ENCODE measurements around the gene ERGIC3.

- TF ChIP-seq FOXM1 (IDR thresholded peaks at IDR 0.05; ENCODE audit: low read depth, low read length) (no peak), HDAC6 (IDR thresholded peaks at IDR 0.05; ENCODE audit: unreplicated experiment) (no peak), CTCF (IDR thresholded peaks at IDR 0.05 in 2 of 3, conservative IDR thresholded peaks at IDR 0.05 in 1 of 3; ENCODE audit: control insufficient read depth in 2 of 3, extremely low read depth in 1 of 3, insufficient read depth in 1 of 3, low read depth in 3 of 3, low read length in 3 of 3) (no peak), WRNIP1 (IDR thresholded peaks at IDR 0.05; ENCODE audit: borderline replicate concordance, low read depth, low read length) (no peak), KLF5 (IDR thresholded peaks at IDR 0.05; ENCODE audit: partially characterized antibody) (no peak), EZH2 (IDR thresholded peaks at IDR 0.05; ENCODE audit: borderline replicate concordance, control insufficient read depth, low read depth, low read length) (no peak), TAF1 (IDR thresholded peaks at IDR 0.05; ENCODE audit: borderline replicate concordance, low read depth, low read length) (no peak), MEF2A (IDR thresholded peaks at IDR 0.05; ENCODE audit: insufficient read depth, low read depth, low read length) (no peak), EP300 (IDR thresholded peaks at IDR 0.05; ENCODE audit: borderline replicate concordance in 1 of 2, control insufficient read depth in 1 of 2, low read depth in 2 of 2, low read length in 2 of 2) (no peak), ZBTB40 (IDR thresholded peaks at IDR 0.05; ENCODE audit: borderline replicate concordance) (no peak), SMC3 (IDR thresholded peaks at IDR 0.05; ENCODE audit: borderline replicate concordance, low read length) (no peak)
- TF ChIP-seq, protein P1, sequence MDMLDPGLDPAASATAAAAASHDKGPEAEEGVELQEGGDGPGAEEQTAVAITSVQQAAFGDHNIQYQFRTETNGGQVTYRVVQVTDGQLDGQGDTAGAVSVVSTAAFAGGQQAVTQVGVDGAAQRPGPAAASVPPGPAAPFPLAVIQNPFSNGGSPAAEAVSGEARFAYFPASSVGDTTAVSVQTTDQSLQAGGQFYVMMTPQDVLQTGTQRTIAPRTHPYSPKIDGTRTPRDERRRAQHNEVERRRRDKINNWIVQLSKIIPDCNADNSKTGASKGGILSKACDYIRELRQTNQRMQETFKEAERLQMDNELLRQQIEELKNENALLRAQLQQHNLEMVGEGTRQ (IDR thresholded peaks at IDR 0.05; ENCODE audit: borderline replicate concordance, low read depth, low read length): no peak
- TF ChIP-seq, protein P2, sequence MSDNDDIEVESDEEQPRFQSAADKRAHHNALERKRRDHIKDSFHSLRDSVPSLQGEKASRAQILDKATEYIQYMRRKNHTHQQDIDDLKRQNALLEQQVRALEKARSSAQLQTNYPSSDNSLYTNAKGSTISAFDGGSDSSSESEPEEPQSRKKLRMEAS (IDR thresholded peaks at IDR 0.05; ENCODE audit: low read depth, low read length): no peak
- TF ChIP-seq, protein P3, sequence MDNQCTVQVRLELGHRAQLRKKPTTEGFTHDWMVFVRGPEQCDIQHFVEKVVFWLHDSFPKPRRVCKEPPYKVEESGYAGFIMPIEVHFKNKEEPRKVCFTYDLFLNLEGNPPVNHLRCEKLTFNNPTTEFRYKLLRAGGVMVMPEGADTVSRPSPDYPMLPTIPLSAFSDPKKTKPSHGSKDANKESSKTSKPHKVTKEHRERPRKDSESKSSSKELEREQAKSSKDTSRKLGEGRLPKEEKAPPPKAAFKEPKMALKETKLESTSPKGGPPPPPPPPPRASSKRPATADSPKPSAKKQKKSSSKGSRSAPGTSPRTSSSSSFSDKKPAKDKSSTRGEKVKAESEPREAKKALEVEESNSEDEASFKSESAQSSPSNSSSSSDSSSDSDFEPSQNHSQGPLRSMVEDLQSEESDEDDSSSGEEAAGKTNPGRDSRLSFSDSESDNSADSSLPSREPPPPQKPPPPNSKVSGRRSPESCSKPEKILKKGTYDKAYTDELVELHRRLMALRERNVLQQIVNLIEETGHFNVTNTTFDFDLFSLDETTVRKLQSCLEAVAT (IDR thresholded peaks at IDR 0.05): no peak
Measured at GRCh38 chr20:35529552-35529951, 12.3 kb upstream of the ERGIC3 start, which contains the start of gene C20orf173.

Measured in GM12878 (cell line).